Stimulated activated CD4-positive, alpha-beta T cell treated with anti-CD3 and anti-CD28 coated beads, Interleukin-2, amount 100 ng/mL, for 24 hours (primary cell): ENCODE results near the gene IDS.
"Not testable (repeated sequence)": the region's sequence is repeated elsewhere in the genome, so short reads cannot be mapped to it uniquely, and the experiment has no call there.

Experiments
- DNase-seq, 2 donors: peaks; one replicate each; pipeline ENCODE4 v3.0.0-alpha.2; 2020

IDS gene

DNA sequence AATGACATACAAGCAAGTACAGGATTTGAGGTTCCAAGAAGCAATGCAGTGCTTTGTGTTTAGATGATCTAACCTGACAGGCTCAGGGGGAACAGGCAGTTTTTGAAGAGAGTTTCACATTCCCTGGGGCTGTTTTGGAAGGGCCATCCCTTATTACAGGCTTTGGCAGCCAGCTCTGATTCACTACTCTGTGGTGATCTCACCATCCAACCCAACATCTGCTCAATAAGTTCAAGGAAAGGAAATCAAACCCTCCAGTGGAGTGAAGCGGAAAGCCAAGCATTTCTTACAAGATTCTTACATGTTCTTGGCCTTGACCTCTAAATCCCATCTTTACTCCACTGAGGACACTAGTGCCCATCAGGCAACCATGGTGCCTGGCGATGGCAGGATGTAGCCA lies 7.5 kb downstream of the IDS start:
- DNase-seq: no peak

DNA sequence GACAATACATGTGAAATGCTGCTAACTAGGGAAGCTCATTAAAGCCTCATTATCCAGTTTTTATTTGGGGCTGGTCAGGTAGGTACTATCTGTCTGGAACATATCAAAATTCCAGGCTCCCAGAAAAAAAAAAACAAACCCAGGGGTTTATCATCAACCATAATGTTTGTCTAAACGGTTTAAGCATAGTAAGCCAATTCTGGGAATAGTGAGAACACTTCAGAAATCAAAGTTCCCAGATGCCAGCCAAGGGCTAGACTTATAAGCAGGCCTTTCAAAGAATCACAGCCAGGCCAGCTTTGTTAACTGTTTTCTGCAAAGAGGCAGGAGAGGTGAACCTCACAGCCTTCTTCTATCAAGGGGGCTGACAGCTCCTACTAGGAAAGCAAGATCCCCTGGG lies 8.1 kb downstream of the IDS start:
- DNase-seq: no peak

DNA sequence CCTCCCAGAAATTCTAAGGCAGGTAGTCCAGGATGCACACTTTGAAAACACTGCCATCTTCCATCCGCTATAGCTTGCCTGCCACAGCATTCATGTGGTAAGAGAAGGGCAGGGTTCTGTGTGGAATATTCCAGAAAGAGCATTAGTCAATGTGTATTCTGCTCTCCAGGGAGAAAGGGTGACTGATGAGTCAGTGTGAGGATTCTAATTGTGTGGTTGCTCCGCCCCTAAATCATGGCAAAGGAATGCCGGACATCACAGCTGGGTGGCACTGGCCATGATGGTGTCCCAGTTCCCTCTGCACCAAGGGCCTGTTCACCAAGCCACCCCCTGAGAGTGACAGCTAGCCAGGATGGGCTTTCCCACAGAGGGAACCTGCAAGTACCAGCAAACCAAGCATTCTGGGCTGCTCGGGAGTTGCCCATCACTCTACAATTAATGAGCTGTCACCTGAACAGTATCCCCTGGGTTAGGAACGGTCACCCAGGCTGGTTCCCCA lies 9.5 kb downstream of the IDS start:
- no peak for DNase-seq

- DNase-seq: no peak
Measured at GRCh38 chrX:149494844-149495565, 10.1 kb downstream of the IDS start.

- no peak for DNase-seq
Measured at GRCh38 chrX:149493567-149494562, 11.2 kb downstream of the IDS start.

- no peak for DNase-seq
Measured at GRCh38 chrX:149491812-149492211, 13.3 kb downstream of the IDS start.

GRCh38 chrX:149490100-149490499 lies 15.0 kb downstream of the IDS start:
- DNase-seq: no peak

DNA sequence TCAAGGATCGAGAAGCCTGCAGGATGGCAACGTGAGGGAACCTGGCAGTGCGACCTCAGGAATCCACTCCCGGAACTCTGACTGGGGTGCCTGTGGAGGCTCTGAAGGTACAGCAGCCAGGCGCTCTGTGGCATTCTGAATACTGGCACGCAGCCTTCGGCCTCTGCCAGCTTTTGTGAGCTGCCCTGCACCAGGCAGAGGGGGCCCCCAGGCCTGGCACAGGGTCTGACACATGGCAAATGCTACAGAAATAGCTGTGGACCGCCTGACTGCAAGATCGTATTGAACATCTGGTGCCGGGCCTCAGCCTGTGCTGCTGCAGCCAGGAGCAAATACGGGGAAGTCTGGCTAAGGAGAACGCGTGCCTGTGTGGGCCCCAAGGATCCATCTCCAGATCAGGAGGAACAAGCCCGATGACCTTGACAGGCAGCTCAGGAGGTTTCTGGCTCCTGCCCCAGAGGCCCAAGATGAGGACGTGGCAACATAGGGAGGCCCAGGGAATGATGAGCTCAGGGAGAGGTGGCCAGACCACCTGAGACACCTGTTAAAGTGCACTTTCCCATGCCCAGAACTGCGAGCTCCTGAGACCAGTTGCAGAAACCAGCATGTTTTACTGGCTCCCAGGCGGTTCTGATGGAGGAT lies 16.6 kb downstream of the IDS start:
- not testable (repeated sequence) for DNase-seq

DNA sequence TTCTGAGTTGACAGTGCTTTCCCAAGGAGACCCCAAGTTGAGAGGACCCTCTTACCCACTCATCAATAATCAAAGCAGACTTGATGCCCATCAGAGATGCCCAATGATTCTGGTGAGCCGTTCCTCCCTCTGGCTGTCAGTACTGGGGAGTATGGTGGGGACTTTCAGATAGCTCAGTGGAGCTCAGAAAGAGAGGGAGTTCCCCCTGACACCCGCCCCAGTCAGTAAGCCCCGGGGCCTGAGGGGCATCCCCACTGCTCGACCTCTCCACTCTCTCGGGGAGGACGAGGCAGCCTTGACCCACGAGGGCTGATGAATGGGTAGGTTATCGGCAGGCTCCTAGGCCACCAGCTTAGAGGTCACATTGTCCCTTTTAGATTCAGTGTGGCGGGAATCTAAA lies 17.1 kb downstream of the IDS start:
- not testable (repeated sequence) for DNase-seq

DNA sequence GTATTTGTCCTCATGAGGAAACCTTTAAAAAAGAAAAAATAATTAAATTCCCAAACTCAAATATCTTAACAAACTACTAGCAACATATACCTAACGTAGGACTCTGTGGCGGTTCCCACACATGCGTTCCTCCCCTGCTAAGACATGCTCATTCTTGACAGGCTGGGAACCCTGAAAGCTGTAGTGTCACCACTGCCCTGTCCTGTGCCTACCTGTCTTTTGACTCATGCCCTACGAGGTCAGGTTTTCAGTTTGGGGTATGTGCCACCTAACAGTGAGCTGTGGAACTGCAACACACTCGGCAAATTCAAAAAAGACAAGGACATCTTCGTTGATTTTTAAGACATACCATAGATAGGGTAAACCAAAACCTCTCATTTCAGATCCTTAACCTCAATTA lies 17.8 kb downstream of the IDS start:
- peak in 1 of 2 donors; percentile 7 for DNase-seq

DNA sequence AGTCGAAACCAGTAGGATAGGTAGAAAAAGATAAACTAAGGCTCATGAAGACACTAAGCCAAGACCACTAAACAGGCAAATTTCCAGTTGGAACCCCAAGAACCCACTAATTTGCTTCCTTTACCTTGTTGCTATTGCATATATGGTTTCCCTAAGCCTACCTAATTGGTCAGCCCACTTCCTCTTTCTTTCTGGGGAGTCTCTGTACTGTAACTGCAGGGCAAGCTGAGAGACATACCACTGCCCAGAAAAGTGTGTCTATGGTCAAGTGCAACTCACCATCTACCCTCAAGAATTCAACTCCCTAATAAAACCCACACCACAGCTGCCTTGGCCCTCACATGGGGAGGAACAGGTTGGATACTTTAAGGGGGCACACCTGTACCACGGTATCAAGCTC lies 28.6 kb downstream of the IDS start:
- no peak for DNase-seq

- DNase-seq: no peak
Measured at GRCh38 chrX:149473966-149474365, 31.1 kb downstream of the IDS start.

- no peak for DNase-seq
Measured at GRCh38 chrX:149473092-149473491, 32.0 kb downstream of the IDS start.

- DNase-seq: no peak
Measured at GRCh38 chrX:149472625-149473024, 32.5 kb downstream of the IDS start.

- no peak for DNase-seq
Measured at GRCh38 chrX:149471397-149471796, 33.7 kb downstream of the IDS start.

DNA sequence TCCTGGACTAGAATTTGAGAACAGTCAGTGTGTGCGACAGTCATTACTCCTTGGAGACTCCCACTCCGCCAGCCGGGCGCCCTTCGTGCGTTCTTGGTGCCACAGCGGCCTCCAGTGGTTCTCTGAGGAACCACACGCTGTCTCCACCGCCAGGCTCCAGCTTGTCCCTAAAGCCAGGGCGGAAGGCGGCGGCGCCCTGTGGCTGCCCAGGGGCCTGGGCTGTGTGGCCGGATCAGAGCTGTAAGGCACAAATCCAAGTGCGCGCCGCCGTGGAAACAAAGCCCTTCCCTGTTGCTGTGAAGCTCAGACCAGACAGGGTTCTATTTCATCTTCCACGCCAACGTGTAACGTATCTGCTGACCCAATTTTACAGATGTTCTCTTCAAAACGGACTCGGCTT lies 34.2 kb downstream of the IDS start:
- DNase-seq: peak; percentile 69 to 73

DNA sequence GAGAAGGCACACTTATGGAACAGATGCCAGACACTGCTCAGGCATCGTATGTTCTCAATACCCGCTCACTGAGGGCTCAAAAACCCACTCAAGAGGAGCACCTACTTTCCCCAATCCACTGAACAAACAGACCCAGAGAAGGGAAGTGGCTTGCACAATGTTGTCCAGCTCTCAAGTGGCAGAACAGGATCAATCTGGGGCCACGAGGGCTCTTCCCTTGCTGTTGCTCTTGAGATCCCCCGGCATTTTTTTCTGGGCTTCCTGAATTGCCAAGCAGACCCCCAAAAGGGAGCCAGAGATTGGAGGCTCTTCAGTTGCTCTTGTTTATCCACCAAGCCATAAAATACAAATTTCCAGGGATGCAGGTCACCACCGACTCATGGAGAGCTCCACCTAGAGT lies 35.7 kb downstream of the IDS start:
- no peak for DNase-seq

GRCh38 chrX:149467920-149468319 lies 37.2 kb downstream of the IDS start:
- no peak for DNase-seq

DNA sequence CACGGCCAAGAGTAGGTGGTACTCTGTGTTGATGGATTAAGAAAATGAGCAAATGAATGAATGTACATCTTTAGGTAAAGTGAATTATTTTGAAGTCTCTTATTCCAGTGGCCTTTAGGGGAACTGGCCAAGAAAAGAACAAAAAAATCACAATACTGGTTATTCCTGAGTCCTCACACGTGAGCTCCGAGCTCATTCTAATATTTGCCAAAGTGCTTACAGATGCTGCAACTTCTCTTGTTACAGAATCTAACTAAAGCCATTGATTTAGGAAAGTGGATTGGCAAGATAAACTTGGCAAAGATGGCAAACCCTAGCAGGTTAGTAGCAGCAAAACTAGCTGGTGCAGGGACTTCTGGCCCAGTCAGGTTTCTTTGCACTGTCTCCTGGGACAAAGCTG lies 37.6 kb downstream of the IDS start:
- DNase-seq: no peak

GRCh38 chrX:149462849-149463248 lies 42.3 kb downstream of the IDS start:
- DNase-seq: no peak

GRCh38 chrX:149461746-149462145 lies 43.4 kb downstream of the IDS start:
- DNase-seq: no peak

DNA sequence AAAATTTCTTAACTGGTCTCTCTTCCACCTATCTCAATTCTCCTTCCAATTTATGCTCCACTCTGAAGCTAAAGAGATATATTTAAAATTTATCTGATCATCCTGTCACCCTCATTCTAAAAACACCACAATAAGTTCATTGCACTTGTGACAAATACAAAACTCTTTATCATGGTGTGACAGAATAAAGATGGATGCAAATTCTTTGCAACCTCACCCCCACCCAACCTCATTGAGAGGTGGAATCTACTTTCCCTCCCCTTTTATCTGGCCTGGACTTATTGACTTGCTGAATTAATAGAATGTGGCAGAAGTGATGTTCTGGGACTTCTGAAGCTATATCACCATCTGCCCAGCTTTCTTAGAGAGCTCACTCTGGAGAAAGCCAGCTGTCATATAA lies 46.5 kb downstream of the IDS start:
- DNase-seq: no peak

DNA sequence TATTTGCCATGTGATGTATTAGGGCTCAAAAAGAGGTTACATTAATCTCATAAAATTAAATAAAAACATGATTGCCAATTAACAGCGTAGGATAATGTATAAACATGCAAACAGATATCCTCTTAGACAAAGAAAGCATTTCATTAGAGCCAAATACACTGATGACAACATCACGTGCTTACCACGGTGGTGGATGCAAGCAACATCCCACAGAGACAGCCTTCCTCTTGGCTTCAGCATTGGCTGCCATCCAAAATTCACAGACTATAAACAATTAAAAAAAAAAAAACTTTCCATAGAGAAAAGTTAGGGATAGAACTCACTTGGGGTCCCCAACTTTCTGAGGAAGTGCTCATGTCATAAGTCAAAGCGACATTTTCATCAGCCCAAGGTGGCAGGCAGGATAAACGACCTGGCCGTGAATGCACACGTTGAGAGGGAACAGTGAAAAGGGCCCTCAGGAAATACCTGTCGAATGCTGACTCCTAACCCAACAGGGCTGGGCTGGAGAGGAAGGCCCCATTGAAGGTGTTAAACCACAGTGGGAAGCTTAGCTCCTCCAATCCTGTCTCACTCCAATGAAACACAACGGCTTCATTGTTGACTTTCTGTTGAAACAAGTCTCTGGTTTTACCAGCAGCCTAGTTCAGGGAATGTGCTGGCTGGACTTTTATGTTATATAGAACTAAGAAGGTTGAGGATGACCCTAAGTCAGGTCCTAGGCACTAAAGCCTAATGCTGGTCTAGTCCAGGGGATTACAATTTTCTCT lies 48.4 kb downstream of the IDS start:
- no peak for DNase-seq
